Panc1 (cell line): ENCODE results near the gene SARS1. TPM values are rescaled to one million over a fixed set of nuclear protein-coding genes. Genes with fewer than 3 reads are reported as not detected.

Experiments
- total RNA-seq: library from RNA; stranded (reverse); gene quantifications from one replicate; pipeline ENCODE4 v1.2.1, GENCODE V29; 2021; ENCODE audit not compliant: unreplicated experiment

Gene SARS1
- total RNA-seq, 1 experiment from 2014 or later = 115 TPM

Other genes with a start within 250 kb of the SARS1 start
- 9.6 TPM for gene WDR47, start 171.8 kb upstream of the SARS1 start, total RNA-seq
- gene TAF13, start 137.9 kb upstream of the SARS1 start, total RNA-seq = 28.9 TPM
- gene TMEM167B, start 123.2 kb upstream of the SARS1 start, total RNA-seq = 18.1 TPM
- gene ELAPOR1, start 99.8 kb upstream of the SARS1 start, total RNA-seq = 0.28 TPM
- 4.1 TPM for gene CELSR2, start 35.6 kb downstream of the SARS1 start, total RNA-seq
- 40.6 TPM for gene PSRC1, start 69.2 kb downstream of the SARS1 start, total RNA-seq
- not detected for gene MYBPHL, start 93.1 kb downstream of the SARS1 start, total RNA-seq
- gene SORT1, start 184.0 kb downstream of the SARS1 start, total RNA-seq = 25.1 TPM
- gene PSMA5, start 212.5 kb downstream of the SARS1 start, total RNA-seq = 118 TPM